Renal pelvis (tissue), 4 donors: ENCODE data around the gene SDK2. TPM values are rescaled to one million over a fixed set of nuclear protein-coding genes. Genes with fewer than 3 reads are reported as not detected.
A peak's percentile ranks its signal among the peaks of the same experiment; 100 is the strongest.

Source experiments
- DNase-seq: peaks from one replicate; pipeline ENCODE4 v3.0.0-alpha.2; 2013
- polyA plus RNA-seq, 3 donors: library from polyadenylated mRNA; unstranded; fragments of 120-200 nt; gene quantifications; one replicate each; pipeline ENCODE4 v1.2.1, GENCODE V29; 2013; ENCODE audit not compliant: insufficient read length in 3 of 3

SDK2 gene
- polyA plus RNA-seq, 3 donors, result 7.2 to 10.0 (median 9.9) TPM

GRCh38 chr17:73589363-73589980 is 54.8 kb downstream of the SDK2 start:
- no peak for DNase-seq

GRCh38 chr17:73588891-73589290 is 55.4 kb downstream of the SDK2 start:
- DNase-seq, result no peak

GRCh38 chr17:73588301-73588846 is 55.9 kb downstream of the SDK2 start:
- no peak for DNase-seq

GRCh38 chr17:73586921-73587602 is 57.2 kb downstream of the SDK2 start:
- no peak for DNase-seq

- DNase-seq, result peak; percentile 85
Measured at GRCh38 chr17:73586275-73586832, 57.9 kb downstream of the SDK2 start.

GRCh38 chr17:73585583-73585982 is 58.7 kb downstream of the SDK2 start:
- no peak for DNase-seq

GRCh38 chr17:73584987-73585386 is 59.3 kb downstream of the SDK2 start:
- DNase-seq, result no peak

- no peak for DNase-seq
Measured at GRCh38 chr17:73584049-73584448, 60.2 kb downstream of the SDK2 start.

- no peak for DNase-seq
Measured at GRCh38 chr17:73582821-73583220, 61.4 kb downstream of the SDK2 start.

GRCh38 chr17:73582359-73582758 is 61.9 kb downstream of the SDK2 start:
- DNase-seq, result no peak

GRCh38 chr17:73581379-73581778 is 62.9 kb downstream of the SDK2 start:
- DNase-seq, result no peak

GRCh38 chr17:73580073-73580710 is 64.1 kb downstream of the SDK2 start:
- DNase-seq, result no peak

- DNase-seq, result no peak
Measured at GRCh38 chr17:73576556-73577098, 67.6 kb downstream of the SDK2 start.

- DNase-seq, result no peak
Measured at GRCh38 chr17:73575470-73576221, 68.6 kb downstream of the SDK2 start.

- no peak for DNase-seq
Measured at GRCh38 chr17:73571511-73572130, 72.6 kb downstream of the SDK2 start.

- no peak for DNase-seq
Measured at GRCh38 chr17:73569762-73570319, 74.4 kb downstream of the SDK2 start.

- no peak for DNase-seq
Measured at GRCh38 chr17:73568934-73569333, 75.3 kb downstream of the SDK2 start.

- DNase-seq, result no peak
Measured at GRCh38 chr17:73566905-73567782, 77.1 kb downstream of the SDK2 start.

- no peak for DNase-seq
Measured at GRCh38 chr17:73564843-73565242, 79.4 kb downstream of the SDK2 start.

- no peak for DNase-seq
Measured at GRCh38 chr17:73562896-73563295, 81.3 kb downstream of the SDK2 start.
